Stimulated activated CD4-positive, alpha-beta T cell treated with anti-CD3 and anti-CD28 coated beads, Interleukin-15, amount 100 ng/mL, for 48 hours (primary cell): Measurements from ENCODE around the gene DDX20.
"Not testable (repeated sequence)": the region's sequence is repeated elsewhere in the genome, so short reads cannot be mapped to it uniquely, and the experiment has no call there.

Experiments
- DNase-seq, 2 donors: peaks; one replicate each; pipeline ENCODE4 v3.0.0-alpha.2; 2020; ENCODE audit warnings: low read depth in 2 of 2

The DDX20 gene

GRCh38 chr1:111733992-111734341 is 21.7 kb upstream of the DDX20 start:
- no peak for DNase-seq

GRCh38 chr1:111734426-111734825 is 21.3 kb upstream of the DDX20 start:
- no peak for DNase-seq

- DNase-seq = no peak
Measured at GRCh38 chr1:111734856-111735255, 20.8 kb upstream of the DDX20 start.

- DNase-seq = no peak
Measured at GRCh38 chr1:111735321-111735720, 20.4 kb upstream of the DDX20 start.

DNA sequence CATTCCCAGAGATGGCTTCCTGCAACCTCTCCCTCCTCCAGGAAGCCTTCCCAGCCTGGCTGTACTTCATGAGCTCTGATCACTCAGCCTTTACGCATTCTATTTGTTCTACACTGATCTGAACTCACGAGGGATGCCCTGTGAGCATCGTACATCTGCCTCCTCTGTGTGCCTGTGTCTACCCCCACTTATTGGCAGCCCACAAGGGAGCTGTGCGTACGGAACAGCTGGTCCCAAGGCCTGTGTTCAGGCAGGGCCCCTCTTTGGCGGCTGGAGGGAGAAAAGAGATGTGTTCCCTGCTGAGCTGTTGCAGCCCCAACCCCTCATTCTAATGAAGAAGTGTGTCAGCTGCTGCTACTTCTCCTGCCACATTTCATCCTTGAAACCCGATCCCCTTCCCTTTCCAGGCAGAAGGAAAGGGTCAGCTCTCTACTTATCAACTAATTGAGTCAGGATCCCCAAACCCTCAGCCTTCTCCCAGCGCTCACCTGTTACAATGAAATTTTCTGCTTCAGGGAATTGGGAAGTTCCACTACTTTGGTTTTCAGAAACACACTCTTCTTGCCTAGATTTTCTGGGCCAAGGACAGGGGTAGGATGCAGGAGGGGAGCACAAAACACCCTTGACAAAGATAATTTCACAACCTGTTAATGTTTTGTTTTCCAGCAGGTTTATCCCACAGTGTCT is 19.7 kb upstream of the DDX20 start:
- no peak for DNase-seq

DNA sequence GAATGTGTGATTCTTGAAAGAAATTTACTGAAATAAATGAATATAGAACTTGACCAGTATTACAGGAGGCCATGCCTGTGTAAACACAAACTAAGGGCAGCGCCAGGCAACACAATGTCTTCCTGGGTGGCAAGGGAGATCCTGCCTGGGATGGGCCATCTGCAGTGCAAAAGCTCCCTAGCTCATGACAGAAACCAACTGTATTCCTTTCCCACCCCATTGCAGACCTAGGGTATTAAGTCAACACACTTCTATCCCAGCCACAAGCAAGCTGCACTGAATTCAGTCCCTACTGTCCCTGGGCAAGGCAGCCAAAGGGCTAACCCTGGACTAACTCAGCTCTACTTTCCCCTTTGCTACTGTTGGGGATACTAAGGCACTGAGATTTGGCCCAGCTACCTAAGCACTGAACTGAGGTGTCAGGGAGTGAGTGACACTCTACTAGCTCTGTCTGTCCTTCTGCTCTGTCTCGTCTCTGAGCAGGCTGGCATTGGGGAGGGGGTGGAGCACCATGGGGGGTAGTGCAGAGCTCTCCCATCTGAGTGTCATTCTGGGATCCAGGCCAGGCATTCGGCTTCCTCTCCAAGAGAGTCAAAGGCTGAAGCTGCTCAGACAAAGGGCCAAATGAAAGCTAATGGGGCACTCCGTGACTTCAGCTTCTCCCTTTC is 19.0 kb upstream of the DDX20 start:
- no peak for DNase-seq

DNA sequence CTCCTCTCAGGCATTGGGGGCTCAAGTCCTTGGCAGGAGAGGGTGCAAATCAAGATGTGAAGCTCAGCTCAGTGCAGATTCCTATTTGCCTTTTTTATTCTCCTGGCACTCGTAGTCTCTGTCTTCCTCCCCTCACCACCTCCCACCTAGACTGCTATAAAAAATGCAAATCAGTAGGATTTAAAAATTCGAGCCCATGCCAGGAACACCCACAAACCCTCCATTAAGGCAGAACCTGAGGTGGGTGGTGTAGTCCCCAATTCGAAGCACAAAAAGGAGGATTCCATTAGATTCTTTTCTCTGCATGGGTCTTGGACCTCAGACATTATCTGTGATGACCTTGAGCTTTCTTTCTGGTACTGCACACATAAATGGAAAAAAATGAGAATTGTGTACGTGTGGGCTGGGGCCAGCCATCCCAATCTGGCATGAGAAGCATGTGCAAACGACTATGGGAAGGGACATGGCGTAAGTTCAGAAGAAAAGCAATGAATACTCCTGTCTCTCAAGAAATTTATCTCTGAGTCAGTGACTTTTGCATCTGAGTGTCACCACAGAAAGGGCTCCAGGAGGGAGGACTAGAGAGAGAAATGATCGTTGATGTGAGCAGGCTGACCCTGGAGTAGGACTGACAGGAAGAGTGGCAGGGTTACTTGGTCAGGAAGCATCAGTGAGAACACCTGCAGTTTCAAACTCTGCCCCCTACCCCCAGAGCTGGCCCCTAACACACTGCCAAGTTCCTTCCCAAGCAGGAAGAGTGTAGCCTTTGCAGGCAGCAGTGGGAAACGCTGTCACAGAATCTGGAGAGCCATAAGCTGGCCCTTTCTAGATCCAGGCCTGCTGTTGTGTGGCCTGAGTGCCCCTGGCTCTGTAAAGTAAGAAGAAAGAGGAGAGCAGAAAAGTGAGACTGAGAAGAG is 18.2 kb upstream of the DDX20 start:
- no peak for DNase-seq

- DNase-seq = no peak
Measured at GRCh38 chr1:111738133-111738435, 17.6 kb upstream of the DDX20 start.

- DNase-seq = peak in 1 of 2 donors; percentile 14
Measured at GRCh38 chr1:111738436-111739193, 17.1 kb upstream of the DDX20 start.

DNA sequence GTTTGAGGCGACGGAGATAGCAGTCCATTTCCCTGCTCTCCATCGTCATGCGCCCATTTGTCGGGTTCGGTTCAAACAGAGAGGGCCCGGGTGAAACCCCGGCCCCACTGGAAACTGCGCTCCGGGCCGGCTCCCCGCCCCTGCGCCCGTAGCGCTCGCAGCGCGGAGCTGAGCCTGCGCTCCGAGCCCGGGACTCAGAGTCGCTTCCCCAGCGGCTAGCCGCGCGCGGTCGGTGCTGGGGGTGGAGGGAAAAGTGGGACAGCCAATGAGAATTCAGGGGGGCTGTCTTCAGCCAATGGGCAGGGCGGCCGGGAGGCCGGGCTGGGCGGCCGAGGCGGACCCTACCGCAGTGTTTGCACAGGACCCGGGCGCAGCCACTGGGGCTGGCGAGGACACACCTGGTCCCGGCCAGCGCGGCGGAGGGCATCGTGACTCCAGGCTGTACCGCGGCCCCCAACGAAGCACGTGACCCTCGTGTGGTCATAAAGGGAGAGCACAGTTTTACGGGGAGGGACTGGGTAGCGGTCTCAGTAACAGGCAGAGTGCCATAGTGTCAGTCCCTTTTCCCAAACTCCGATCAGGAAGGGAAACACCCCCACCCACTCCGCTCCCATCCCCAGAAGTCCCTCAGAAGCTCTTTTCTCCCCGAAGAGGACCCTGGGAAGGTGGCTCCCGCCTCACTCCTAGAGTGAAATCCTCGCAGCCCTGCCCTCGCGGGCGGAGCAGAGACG is 16.3 kb upstream of the DDX20 start, which contains the start of gene INKA2:
INKA2 (minus strand) TSS at position 202 of the 731 bp plus-strand sequence; CDS start at position 49, 153 bp downstream.
- DNase-seq = peak; percentile 66 to 74

- no peak for DNase-seq
Measured at GRCh38 chr1:111739925-111740765, 15.6 kb upstream of the DDX20 start.

- not testable (repeated sequence) for DNase-seq
Measured at GRCh38 chr1:111742292-111742691, 13.4 kb upstream of the DDX20 start.

DNA sequence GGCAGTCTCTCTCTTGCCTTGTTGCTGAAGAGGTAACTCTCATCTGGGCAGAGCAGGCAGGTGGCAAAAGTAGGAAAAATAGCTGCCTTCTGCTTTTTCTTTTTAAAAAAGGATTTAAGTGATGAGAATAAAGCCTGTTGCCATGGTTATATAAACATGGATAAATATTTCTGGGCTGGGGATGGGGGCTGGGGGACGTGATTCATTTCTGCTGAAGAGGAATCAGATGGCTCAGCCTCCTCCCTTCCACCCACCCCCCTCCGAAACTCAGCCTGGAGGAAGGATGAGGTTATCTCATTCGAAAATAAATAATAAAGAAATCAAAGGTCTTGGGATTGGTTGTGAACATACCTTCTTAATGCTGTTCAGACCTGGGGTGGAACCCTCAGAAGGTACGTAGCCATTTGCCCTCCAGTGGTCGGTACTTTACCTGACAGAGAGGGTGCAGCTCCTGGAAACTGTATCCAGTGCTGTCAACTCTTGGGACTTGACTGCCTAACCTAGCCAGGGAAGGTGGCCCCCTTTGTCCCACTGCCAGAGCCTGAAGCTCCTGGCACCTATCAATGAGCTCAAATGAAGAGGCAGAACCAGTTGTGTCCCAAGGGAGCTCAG is 12.7 kb upstream of the DDX20 start:
- DNase-seq = no peak

DNA sequence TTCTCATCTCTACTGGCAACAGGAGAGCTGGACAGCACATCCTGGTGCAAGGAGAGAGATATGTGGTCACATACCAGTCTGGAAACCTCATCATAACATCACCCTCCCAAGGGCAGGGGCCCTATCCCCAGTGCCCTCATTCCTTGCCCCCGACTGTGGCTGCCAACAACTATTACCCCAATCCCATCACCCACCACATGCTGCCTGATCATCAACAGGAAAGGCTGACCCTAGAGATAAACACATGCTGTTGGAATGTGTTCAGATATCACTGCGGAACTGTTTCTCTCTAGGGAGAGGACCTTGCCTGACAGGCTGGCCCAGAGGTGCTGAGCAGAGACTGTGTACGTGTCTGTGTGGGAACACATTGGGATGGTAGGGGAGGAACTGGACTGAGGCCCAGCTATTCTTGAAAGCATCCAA is 12.0 kb upstream of the DDX20 start:
- DNase-seq = no peak

DNA sequence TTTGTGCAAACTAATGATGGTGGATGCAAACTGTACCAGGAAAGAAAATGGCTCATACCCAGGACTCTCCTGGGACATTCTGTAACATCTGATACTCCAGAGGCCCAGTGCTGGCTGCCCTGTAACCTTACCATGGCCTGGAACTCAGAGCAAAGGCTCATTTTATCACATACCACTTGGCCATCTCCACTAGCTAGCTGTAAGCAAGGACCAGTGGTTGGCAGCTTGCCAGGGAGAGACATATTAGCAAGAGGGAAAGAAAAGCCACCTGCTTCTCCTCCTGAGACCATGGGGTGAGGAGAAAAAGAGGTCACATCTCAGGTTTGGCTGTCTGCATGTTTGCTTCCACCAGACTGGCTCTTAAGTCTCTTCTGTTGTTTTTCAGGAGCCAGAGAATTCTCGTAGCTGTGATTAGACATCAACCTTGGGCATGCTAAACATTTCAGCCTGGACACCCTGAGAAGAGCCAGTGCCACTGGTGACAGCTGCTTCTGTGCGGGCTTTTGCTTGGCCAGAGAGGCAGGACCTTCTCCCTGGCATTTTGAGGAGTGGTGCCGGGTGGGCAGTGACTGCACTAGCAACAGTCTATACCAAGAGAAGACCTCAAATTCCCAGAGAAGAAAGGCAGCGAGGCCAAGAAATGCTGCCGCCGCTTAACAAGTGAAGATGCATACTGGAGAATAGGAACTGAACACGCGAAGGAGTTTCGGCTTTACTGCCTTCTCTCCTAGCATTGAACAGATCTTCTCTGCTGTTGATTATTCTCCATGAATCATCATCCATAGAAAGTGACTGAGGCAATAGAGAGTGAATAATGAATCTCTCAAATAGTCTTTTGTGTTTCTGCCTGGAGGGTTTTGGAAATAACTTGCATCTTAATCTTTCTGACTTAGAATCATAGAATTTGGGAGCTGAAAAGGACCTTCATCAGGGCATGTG is 9.8 kb upstream of the DDX20 start:
- DNase-seq = no peak

GRCh38 chr1:111746614-111746999 is 9.1 kb upstream of the DDX20 start:
- no peak for DNase-seq

GRCh38 chr1:111747282-111747734 is 8.4 kb upstream of the DDX20 start:
- peak; percentile 59 to 75 for DNase-seq

DNA sequence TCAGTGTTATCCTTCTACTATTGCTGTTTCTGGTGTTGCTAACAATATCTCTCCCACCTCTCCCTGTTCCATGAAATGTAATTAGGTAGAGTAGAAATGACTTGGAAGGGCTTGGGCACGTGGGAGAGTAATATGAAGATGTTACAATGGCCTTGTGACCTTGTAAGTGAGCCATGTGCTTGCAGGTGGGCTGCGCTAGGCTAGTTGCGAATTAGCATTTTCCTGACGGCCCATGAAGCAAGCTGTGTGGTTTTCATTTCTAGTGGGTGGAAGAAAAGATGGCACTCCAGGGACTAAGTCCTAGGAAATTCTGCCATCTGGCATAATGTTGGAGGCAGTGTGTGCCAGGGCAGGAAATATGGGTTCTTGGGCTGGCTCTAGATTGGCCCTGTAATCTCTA is 7.8 kb upstream of the DDX20 start:
- DNase-seq = no peak

DNA sequence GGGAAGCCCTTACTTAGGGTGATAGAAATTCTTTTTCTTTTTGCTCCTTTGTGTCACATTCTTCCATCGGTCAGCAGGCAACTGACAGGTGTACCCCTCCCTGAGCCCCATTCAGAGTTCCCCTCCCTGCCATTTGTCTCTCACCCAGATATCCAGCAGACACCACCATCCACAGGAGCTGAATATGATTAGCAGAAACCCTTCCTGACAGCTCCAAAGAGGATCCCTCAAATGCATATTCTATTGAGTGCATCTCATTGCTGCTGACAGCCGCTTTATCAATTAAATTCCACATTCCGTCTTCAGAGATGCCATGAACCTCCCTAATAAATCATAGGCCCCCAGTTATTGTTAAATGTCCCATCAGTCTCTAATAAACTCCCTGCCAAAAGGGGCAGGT is 6.1 kb upstream of the DDX20 start:
- DNase-seq = no peak
